ENCODE measurements around the gene RPH3AL. TPM values are rescaled to one million over a fixed set of nuclear protein-coding genes. Genes with fewer than 3 reads are reported as not detected.

Gene RPH3AL
- total RNA-seq, 1 experiment from 2014 or later = 3.0 TPM

- Histone ChIP-seq H3K4me2 (ENCODE audit: insufficient read depth, insufficient read length, low read length) (no peak overlapping the region), H2AK5ac (ENCODE audit: insufficient read length, low read length) (no peak overlapping the region), H3K4me1 (ENCODE audit: insufficient read depth, low read length) (no peaks in the 10 kb centered on the region), H3K18ac (ENCODE audit: insufficient read length, low read depth, low read length) (no peak overlapping the region), H2AFZ (ENCODE audit: low read length) (no peak overlapping the region), H2BK12ac (ENCODE audit: insufficient read length, low read depth, low read length) (no peak overlapping the region), H4K8ac (replicated peaks; ENCODE audit: insufficient read length, low read depth, low read length) (no peak overlapping the region), H3K9ac (ENCODE audit: extremely low read depth, insufficient read length, low read length) (no peak overlapping the region), H4K20me1 (ENCODE audit: control insufficient read depth, insufficient read depth, insufficient read length) (no peaks in the 10 kb centered on the region), H4K91ac (ENCODE audit: insufficient read length, low read depth, low read length) (no peak overlapping the region), H3T11ph (ENCODE audit: low read length) (no peak overlapping the region), H3K14ac (ENCODE audit: insufficient read depth, low read length) (no peak overlapping the region), H3K4ac (ENCODE audit: low read depth, low read length) (no peak overlapping the region), H2BK120ac (ENCODE audit: low read depth, low read length, poor library complexity, severe bottlenecking) (no peak overlapping the region), H4K5ac (ENCODE audit: insufficient read length, low read depth, low read length) (no peak overlapping the region), H3K79me2 (ENCODE audit: insufficient read depth, low read length) (no peaks in the 10 kb centered on the region), H3K23me2 (ENCODE audit: insufficient read length, low read depth, low read length, poor library complexity, severe bottlenecking) (no peaks in the 10 kb centered on the region), H3K23ac (ENCODE audit: insufficient read length, low read depth, low read length) (no peak overlapping the region), H3K56ac (ENCODE audit: insufficient read length, low read depth, low read length) (no peak overlapping the region), H3K27ac (ENCODE audit: insufficient read length, low read depth, low read length) (no peak overlapping the region), H2BK5ac (ENCODE audit: insufficient read length, low read length) (no peak overlapping the region), H2BK15ac (ENCODE audit: low read depth, low read length) (no peak overlapping the region), H2BK20ac (ENCODE audit: low read depth, low read length, poor library complexity, severe bottlenecking) (no peak overlapping the region), H3K79me1 (ENCODE audit: insufficient read depth, low read depth, low read length, poor library complexity, severe bottlenecking) (no peaks in the 10 kb centered on the region), H3K9me3 (ENCODE audit: control insufficient read depth, low read depth, low read length) (no peaks in the 10 kb centered on the region), H3K27me3 (ENCODE audit: insufficient read depth, low read length) (no peaks in the 10 kb centered on the region)
- no peak for DNase-seq
- Mint-ChIP-seq H3K4me3 (no peak overlapping the region), H3K27ac (no peak overlapping the region), H3K9me3 (peaks cover 8 to 15% of the 10 kb centered on the region in 2 experiments), H3K27me3 (ENCODE audit: low read depth) (peaks cover 11% of the 10 kb centered on the region), H3K4me1 (no peaks in the 10 kb centered on the region), H3K36me3 (ENCODE audit: insufficient read depth in 1 of 3, low read depth in 3 of 3) (peaks cover 0 to 4% (median 0%) of the 10 kb centered on the region in 3 experiments; a peak in 2 of 7 replicates)
- WGBS (ENCODE audit: extremely low coverage, insufficient read length, low lambda C conversion rate) = no CpG with 5 or more reads among the region's 5 CpGs
- TF ChIP-seq CTCF (conservative IDR thresholded peaks at IDR 0.05) = no peak
These were observed 77.7 kb downstream of the RPH3AL start for GRCh38 chr17:274902-275301.

All from H9 (cell line).